Transverse colon (tissue), 4 donors: ENCODE measurements around the gene CDK8.

Experiments
- EP300 ChIP-seq: sonication (generic); formaldehyde crosslinking; IDR thresholded peaks from one replicate; pipeline ENCODE4 v1.6.1; 2017; ENCODE audit warnings: antibody characterized with exemption, low read depth
- POLR2AphosphoS5 ChIP-seq, 3 donors: sonication (generic); formaldehyde crosslinking; IDR thresholded peaks; one replicate each; pipeline ENCODE4 v1.6.1; 2016; ENCODE audit warnings: antibody characterized with exemption in 3 of 3
- TF ChIP-seq, protein P1 (sequence below), 5 experiments: fragments of 200-600 bp in 3 of 5; fragments of 450-650 bp in 2 of 5; sonication (generic) in 3 of 5; IDR thresholded peaks; 1 replicate in 2 of 5; 2 replicates in 3 of 5; pipeline ENCODE4 v1.5.1; 2016 to 2017; ENCODE audit warnings: antibody characterized with exemption in 5 of 5, inconsistent platforms in 3 of 5, mild to moderate bottlenecking in 2 of 5, moderate library complexity in 1 of 5

- TF ChIP-seq, protein P1, sequence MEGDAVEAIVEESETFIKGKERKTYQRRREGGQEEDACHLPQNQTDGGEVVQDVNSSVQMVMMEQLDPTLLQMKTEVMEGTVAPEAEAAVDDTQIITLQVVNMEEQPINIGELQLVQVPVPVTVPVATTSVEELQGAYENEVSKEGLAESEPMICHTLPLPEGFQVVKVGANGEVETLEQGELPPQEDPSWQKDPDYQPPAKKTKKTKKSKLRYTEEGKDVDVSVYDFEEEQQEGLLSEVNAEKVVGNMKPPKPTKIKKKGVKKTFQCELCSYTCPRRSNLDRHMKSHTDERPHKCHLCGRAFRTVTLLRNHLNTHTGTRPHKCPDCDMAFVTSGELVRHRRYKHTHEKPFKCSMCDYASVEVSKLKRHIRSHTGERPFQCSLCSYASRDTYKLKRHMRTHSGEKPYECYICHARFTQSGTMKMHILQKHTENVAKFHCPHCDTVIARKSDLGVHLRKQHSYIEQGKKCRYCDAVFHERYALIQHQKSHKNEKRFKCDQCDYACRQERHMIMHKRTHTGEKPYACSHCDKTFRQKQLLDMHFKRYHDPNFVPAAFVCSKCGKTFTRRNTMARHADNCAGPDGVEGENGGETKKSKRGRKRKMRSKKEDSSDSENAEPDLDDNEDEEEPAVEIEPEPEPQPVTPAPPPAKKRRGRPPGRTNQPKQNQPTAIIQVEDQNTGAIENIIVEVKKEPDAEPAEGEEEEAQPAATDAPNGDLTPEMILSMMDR (IDR thresholded peaks at IDR 0.05), result no peak
- TF ChIP-seq POLR2AphosphoS5 (IDR thresholded peaks at IDR 0.05) (no peak), EP300 (no peak)
These were observed 26.4 kb downstream of the CDK8 start for GRCh38 chr13:26280295-26280694.
